Measurements from ENCODE around the gene TBC1D10A.
A peak's percentile ranks its signal among the peaks of the same experiment; 100 is the strongest.

Gene TBC1D10A

GRCh38 chr22:30265823-30266444 lies 60.8 kb downstream of the TBC1D10A start:
- DNase-seq (ENCODE audit: low read depth): no peak

GRCh38 chr22:30265131-30265720 lies 61.5 kb downstream of the TBC1D10A start:
- no peak for DNase-seq (ENCODE audit: low read depth)

DNA sequence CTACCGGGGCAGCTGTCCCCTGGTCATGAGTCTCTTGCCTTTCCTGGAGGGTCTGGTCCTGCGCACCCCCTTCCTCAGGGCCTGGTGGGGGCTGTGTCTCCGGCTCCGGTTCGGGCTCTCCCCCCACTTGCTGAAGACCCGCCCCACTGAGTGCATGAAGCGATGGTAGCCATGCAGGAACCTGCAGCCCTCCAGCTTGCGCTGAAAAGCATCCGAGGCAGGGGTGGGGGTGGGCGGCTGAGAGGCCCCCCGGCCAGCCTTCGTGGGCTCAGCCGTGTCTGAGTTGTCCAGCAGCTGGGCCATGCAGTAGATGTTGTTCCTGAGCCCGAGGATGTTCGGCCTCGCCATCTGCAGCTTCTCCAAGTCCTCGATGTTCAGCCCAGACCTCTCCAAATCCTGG lies 62.9 kb downstream of the TBC1D10A start:
- DNase-seq (ENCODE audit: low read depth): no peak

- DNase-seq (ENCODE audit: low read depth): no peak
These were observed 63.6 kb downstream of the TBC1D10A start for GRCh38 chr22:30262917-30263741.

DNA sequence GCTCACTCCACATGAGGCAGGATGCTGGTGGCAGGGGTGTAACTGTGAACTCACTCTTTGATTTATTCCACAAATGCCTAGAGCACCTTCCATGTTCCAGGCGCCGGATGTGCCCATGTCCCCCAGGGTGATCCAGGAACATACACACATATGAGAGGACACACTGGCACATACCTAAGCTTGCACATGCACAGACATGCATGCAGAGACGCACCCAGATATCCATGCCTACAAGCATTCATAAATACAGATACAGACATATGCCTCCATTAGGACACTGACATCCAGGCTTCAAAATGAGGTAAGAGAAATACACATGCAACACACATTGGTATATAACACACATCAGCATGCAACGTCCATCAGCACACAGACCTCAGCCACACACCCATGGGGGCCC lies 64.6 kb downstream of the TBC1D10A start:
- no peak for DNase-seq (ENCODE audit: low read depth)

- DNase-seq (ENCODE audit: low read depth): no peak
These were observed 65.6 kb downstream of the TBC1D10A start for GRCh38 chr22:30261134-30261533.

- DNase-seq (ENCODE audit: low read depth): no peak
These were observed 66.1 kb downstream of the TBC1D10A start for GRCh38 chr22:30260682-30261081.

DNA sequence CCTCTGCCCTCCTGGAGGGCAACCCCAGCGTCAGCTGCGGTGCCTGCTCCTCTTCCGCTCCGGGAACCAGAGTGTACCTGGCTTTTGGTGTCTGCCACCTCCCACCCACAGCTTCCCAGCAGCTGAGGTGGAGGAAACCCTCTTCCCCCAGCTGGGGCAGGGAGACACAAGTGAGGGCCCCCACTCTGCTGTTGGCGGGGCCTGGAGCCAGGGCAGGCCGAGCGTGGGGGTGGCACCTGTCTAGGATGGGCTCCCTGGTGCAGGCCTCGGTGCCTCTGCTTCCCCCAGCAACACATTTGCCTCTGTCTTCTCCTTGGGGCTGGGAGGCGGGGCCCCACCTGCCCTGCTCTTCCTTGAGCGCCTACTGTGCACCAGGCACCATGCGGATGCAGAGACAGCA lies 66.5 kb downstream of the TBC1D10A start:
- DNase-seq (ENCODE audit: low read depth): no peak

GRCh38 chr22:30254314-30254713 lies 72.4 kb downstream of the TBC1D10A start:
- DNase-seq (ENCODE audit: low read depth): no peak

GRCh38 chr22:30253205-30253852 lies 73.4 kb downstream of the TBC1D10A start:
- DNase-seq (ENCODE audit: low read depth): no peak

GRCh38 chr22:30252411-30253204 lies 74.1 kb downstream of the TBC1D10A start:
- DNase-seq (ENCODE audit: low read depth): no peak

DNA sequence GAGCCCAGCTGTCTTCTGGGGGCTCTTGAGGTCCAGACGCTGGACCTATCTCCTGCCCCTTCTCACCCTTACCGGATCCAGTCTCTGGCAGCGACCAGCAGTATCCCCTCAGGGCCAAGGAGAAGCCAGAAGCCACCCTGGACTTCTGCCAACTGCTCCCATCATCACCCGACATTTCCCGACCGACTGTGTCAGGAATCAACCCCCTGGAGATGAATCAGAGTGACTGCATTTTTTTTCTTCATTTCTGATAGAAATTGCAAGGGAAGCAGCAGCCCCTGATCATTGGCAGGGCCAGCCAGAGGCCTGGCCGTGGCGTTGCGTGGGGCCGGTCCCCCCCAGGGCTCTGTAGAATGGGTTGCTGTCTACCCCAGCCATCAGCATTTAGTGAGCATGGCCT lies 75.0 kb downstream of the TBC1D10A start:
- no peak for DNase-seq (ENCODE audit: low read depth)

DNA sequence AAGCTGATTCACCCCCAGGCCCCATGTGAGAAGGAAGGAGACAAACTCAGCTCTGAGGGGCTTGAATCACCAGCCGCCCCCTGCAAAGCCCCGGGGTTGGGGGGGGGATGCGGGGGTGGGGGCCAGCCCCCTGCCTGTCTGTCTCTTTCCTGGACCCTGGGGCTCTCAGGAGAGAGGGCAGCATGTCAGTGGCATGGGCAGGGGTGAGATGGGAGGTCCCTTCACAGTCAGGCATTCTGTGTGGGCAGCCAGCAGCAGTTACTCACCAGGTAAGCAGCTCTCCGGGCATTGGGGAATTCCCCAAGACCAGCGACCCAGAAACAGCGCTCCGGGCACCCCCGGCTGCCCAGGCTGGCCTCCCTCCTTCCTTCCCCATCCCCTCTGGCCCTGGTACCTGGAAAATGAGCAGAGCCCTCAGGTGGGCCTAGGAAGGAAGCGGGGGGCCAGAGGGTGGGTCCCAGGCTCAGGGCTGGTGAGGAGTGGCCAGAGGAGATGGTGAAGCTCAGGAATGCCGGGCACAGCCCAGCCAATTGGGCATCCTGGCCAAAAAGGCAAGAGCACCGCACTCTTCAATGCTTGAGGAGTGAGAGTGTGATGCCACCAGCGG lies 76.0 kb downstream of the TBC1D10A start:
- DNase-seq (ENCODE audit: low read depth): no peak

GRCh38 chr22:30250039-30250565 lies 76.6 kb downstream of the TBC1D10A start:
- no peak for DNase-seq (ENCODE audit: low read depth)

- no peak for DNase-seq (ENCODE audit: low read depth)
These were observed 77.4 kb downstream of the TBC1D10A start for GRCh38 chr22:30249049-30250038.

GRCh38 chr22:30248484-30248883 lies 78.3 kb downstream of the TBC1D10A start:
- no peak for DNase-seq (ENCODE audit: low read depth)

GRCh38 chr22:30247974-30248373 lies 78.8 kb downstream of the TBC1D10A start:
- no peak for DNase-seq (ENCODE audit: low read depth)

DNA sequence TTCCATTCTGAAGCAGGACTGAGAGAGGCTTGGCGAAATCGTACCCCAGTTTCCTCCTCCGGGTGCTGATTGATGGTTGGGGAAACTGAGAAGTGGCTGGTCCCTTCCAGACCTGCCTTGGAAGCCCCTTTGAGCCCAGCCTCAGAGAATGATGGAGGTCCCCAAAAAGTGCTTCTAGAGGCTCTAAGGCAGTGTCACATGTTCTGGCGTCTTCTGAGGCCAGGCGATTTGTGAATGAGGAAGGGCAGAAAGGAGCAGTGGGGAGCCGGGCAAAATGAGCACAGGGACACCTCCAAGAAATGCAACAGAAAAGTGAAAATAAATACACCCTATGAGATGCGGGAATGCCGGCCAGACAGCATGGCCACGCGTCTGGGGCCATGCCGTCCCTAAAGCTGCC lies 79.2 kb downstream of the TBC1D10A start:
- DNase-seq (ENCODE audit: low read depth): no peak

GRCh38 chr22:30246814-30247376 lies 79.8 kb downstream of the TBC1D10A start:
- DNase-seq (ENCODE audit: low read depth): peak; percentile 65

All from stromal cell of bone marrow (primary cell).